ENCODE data around the gene WFIKKN1. TPM values are rescaled to one million over a fixed set of nuclear protein-coding genes. Genes with fewer than 3 reads are reported as not detected.

WFIKKN1 gene, protein sequence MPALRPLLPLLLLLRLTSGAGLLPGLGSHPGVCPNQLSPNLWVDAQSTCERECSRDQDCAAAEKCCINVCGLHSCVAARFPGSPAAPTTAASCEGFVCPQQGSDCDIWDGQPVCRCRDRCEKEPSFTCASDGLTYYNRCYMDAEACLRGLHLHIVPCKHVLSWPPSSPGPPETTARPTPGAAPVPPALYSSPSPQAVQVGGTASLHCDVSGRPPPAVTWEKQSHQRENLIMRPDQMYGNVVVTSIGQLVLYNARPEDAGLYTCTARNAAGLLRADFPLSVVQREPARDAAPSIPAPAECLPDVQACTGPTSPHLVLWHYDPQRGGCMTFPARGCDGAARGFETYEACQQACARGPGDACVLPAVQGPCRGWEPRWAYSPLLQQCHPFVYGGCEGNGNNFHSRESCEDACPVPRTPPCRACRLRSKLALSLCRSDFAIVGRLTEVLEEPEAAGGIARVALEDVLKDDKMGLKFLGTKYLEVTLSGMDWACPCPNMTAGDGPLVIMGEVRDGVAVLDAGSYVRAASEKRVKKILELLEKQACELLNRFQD
- 1 to 10 TPM in 1 of 4 donors, under 1 TPM in 2, not detected in 1; 0.26 to 1.4 (median 0.76) TPM for total RNA-seq

DNA sequence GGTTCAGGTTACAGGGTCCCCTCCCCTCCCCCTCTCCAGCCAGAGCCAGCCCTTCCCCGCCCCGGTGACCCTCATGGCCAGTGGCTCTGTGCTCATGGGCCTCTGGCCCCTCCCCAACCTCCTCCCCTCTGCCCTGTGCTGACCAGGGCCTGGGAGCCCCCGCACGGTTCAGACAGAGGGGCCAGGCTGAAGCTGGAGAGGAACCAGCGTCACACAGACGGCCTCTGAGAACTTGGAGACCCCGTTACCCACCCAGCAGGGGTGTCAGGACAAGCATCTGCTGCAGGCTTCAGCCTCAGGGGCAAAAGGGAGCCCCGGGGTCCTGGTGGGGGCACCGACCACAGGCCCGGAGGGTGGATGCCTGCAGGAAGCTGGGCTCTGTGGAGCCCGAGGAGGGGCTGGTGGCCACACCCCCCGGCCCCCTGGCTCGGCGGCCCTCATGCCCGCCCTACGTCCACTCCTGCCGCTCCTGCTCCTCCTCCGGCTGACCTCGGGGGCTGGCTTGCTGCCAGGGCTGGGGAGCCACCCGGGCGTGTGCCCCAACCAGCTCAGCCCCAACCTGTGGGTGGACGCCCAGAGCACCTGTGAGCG, at the start of gene WFIKKN1:
WFIKKN1 (plus strand) TSS at position 171 of the 591 bp plus-strand sequence; CDS start at position 440, 269 bp downstream.
- H3K4me3 ChIP-seq: no peak within 1 kb of the TSS
- H3K27me3 ChIP-seq: no peaks in the 10 kb centered on the region
- intact Hi-C loops (cut with DNase I; ENCODE audit: low total_unique reads): no loop called here
- H3K27ac ChIP-seq: peak within 1 kb of the TSS in 1 of 2 donors; percentile 36
- peaks cover 0 to 13% of the 10 kb centered on the region in 2 donors for H3K4me1 ChIP-seq
- no peaks in the 10 kb centered on the region for H3K9me3 ChIP-seq
- no peaks in the 10 kb centered on the region for H3K36me3 ChIP-seq
- DNase-seq: peak in 1 of 2 donors; percentile 25
- no peak for TF ChIP-seq POLR2A (IDR thresholded peaks at IDR 0.05)
- TF ChIP-seq, protein P1, sequence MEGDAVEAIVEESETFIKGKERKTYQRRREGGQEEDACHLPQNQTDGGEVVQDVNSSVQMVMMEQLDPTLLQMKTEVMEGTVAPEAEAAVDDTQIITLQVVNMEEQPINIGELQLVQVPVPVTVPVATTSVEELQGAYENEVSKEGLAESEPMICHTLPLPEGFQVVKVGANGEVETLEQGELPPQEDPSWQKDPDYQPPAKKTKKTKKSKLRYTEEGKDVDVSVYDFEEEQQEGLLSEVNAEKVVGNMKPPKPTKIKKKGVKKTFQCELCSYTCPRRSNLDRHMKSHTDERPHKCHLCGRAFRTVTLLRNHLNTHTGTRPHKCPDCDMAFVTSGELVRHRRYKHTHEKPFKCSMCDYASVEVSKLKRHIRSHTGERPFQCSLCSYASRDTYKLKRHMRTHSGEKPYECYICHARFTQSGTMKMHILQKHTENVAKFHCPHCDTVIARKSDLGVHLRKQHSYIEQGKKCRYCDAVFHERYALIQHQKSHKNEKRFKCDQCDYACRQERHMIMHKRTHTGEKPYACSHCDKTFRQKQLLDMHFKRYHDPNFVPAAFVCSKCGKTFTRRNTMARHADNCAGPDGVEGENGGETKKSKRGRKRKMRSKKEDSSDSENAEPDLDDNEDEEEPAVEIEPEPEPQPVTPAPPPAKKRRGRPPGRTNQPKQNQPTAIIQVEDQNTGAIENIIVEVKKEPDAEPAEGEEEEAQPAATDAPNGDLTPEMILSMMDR (IDR thresholded peaks at IDR 0.05): no peak

DNA sequence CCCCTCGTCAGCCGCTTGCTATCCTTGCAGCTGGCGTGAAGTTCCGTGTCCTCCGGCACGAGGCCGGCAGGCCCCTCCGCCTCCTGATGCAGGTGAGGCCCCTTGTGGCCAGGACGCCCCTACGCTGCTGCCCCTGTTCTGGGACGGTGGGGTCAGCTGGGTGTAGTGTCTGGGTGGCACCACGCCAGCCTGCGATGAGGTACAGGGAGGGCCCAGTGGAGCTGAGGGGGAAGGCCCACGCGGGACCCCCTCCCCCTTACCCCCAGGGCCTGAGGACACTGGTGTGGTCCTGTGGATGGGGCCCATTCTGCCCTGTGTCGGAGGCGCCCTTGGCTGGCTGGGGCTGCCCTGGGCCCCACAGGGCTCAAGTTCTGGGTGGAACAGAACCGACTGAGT, 48.6 kb upstream of the WFIKKN1 start:
- Histone ChIP-seq H3K4me1 (peaks cover 0 to 2% of the 10 kb centered on the region in 2 donors), H3K27me3 (no peaks in the 10 kb centered on the region), H3K36me3 (no peaks in the 10 kb centered on the region), H3K27ac (no peak overlapping the region), H3K4me3 (no peak overlapping the region), H3K9me3 (no peaks in the 10 kb centered on the region)
- intact Hi-C loops (cut with DNase I; ENCODE audit: low total_unique reads): no loop called here
- TF ChIP-seq, protein P1 (IDR thresholded peaks at IDR 0.05): no peak
- TF ChIP-seq POLR2A (IDR thresholded peaks at IDR 0.05): no peak
- DNase-seq: no peak

DNA sequence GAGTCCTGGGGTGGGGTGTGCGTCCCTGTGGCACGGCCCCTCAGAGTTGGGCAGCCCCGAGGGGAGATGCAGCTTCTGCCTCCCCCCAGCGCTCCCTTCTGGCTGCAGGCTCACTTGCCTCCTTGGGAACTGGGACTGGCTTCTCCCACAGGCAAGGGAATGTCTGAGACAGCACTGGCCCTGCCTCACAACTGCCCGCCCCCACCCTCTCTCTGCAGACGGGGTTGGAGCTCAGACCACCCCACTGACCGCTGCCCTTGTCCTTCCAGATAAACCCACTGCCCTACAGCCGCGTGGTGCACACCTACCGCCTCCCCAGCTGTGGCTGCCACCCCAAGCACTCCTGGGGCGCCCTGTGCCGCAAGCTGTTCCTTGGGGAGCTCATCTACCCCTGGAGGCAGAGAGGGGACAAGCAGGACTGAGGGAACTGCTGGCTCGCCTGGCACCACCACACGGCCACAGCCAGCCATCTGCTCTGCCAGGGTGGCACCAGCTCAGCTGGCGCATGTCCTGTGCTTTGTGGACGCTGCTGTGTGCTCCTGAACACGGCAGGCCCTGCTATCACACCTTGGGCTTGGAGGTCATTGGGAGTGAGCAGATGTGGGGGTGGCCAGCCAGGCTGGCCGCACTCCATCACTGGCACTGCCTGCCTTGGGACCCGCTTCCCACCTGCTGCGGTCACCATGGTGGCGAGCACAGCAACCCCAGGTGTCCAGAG, 48.0 kb upstream of the WFIKKN1 start:
- TF ChIP-seq POLR2A (IDR thresholded peaks at IDR 0.05): no peak
- TF ChIP-seq, protein P1 (IDR thresholded peaks at IDR 0.05): no peak
- Histone ChIP-seq H3K27ac (no peak overlapping the region), H3K4me1 (peaks cover 0 to 7% of the 10 kb centered on the region in 2 donors), H3K27me3 (no peaks in the 10 kb centered on the region), H3K36me3 (no peaks in the 10 kb centered on the region), H3K4me3 (no peak overlapping the region), H3K9me3 (no peaks in the 10 kb centered on the region)
- intact Hi-C loops (cut with DNase I; ENCODE audit: low total_unique reads): no loop called here
- DNase-seq: no peak

DNA sequence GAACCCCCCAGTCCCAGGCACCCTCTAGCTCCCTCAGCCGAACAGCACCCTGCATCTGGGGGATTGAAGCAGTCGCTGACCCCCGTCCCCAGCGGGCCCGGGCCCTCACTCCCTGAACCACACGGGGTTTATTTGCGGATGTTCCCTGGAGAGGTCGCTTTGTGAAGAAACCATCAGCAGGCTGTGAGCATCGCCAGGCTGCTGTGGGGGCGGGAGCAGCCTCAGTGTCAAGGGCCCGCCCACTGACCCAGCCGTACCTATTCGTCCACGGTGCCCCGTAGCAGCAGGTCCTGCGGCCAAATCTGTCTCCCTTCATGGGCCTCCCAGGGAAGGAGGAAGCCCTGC, 47.3 kb upstream of the WFIKKN1 start:
- H3K27me3 ChIP-seq: no peaks in the 10 kb centered on the region
- no peak for DNase-seq
- no peaks in the 10 kb centered on the region for H3K36me3 ChIP-seq
- TF ChIP-seq, protein P1 (IDR thresholded peaks at IDR 0.05): no peak
- TF ChIP-seq POLR2A (IDR thresholded peaks at IDR 0.05): no peak
- no peaks in the 10 kb centered on the region for H3K9me3 ChIP-seq
- peaks cover 0 to 13% of the 10 kb centered on the region in 2 donors for H3K4me1 ChIP-seq
- intact Hi-C loops (cut with DNase I; ENCODE audit: low total_unique reads): no loop called here
- H3K27ac ChIP-seq: no peak overlapping the region
- no peak overlapping the region for H3K4me3 ChIP-seq
